GM12892 (cell line): ENCODE data around the gene FBXL2.

ENCODE experiments used
- POLR2A ChIP-seq: IDR thresholded peaks from 2 replicates; pipeline ENCODE4 v1.6.1; 2011; ENCODE audit warnings: low read depth, low read length, control low read depth
- POLR2AphosphoS5 ChIP-seq: IDR thresholded peaks from 2 replicates; pipeline ENCODE4 v1.6.1; 2011; ENCODE audit warnings: low read depth, low read length, control low read depth

GRCh38 chr3:33322412-33322811, 45.2 kb downstream of the FBXL2 start:
- TF ChIP-seq POLR2AphosphoS5 (no peak), POLR2A (no peak)
